NCI-H2227 (cell line): ENCODE results near the gene LITAFD.
A peak's percentile ranks its signal among the peaks of the same experiment; 100 is the strongest.

Source experiments
- DNase-seq: peaks from one replicate; lab custom pipeline; 2025; ENCODE audit not compliant: unreplicated experiment; lab: John Stamatoyannopoulos, UW

LITAFD gene

DNA sequence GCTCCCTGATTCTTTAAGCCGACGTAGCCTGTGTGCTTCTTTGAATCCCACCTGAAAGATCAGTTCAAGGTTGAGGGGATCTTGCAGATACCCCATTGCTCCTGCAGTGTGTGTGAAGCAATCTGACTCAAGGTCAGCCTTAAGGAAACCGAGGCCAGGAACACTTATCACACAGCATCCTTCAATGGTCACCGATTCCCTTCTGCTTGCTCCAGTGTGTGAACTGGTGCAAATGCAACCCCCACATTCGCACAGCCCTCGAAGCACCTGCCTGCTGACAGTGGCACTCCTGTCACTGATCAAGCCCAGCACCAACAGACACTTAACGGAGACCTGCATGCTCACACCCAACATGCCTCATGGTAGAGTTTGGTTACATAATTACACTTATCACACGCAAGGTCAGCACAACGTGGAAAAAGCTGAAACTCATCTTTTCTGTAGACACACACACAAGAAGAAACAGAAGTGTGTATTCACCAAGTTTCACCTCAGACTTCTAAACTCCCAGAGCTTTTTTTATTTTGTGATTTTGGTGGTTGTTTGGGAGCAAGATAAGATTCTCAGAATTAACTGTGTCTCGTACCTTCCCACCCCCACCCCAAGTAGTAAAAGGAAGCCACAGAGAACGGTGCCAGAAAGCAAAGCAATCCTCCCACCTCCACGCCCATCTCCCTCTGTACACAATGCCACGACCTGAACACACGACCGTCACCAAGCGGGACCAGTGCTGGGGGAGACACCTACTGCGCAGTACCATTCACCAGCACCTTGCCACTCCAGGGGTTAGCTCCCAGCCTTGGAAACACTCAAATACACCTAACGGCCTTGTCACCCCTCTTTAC is 37.2 kb downstream of the LITAFD start:
- no peak for DNase-seq

DNA sequence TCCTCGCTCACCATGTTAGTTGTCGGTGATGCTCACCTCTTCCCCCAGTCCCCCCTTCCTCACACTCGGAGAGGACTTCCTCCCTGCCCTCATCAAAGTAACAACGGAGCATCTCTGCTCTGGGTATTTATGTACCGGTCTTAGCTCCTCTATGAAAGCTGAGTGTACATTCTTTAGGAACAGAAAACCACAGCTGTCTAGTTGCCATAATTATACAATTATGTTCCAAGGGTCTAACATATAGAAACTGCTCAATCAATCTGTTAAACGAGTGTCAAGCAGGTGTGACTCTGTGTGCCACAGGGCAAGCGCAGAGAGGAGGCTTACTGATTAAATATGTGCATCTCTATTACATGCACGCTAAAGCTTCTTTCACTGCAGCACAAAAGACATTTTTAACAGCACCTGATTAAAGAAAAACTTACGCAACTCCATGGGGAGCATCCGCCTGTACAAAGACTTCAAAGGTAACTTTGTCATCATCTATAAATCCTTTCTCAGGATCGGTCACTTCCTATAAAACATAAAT is 37.8 kb downstream of the LITAFD start:
- DNase-seq, result no peak

DNA sequence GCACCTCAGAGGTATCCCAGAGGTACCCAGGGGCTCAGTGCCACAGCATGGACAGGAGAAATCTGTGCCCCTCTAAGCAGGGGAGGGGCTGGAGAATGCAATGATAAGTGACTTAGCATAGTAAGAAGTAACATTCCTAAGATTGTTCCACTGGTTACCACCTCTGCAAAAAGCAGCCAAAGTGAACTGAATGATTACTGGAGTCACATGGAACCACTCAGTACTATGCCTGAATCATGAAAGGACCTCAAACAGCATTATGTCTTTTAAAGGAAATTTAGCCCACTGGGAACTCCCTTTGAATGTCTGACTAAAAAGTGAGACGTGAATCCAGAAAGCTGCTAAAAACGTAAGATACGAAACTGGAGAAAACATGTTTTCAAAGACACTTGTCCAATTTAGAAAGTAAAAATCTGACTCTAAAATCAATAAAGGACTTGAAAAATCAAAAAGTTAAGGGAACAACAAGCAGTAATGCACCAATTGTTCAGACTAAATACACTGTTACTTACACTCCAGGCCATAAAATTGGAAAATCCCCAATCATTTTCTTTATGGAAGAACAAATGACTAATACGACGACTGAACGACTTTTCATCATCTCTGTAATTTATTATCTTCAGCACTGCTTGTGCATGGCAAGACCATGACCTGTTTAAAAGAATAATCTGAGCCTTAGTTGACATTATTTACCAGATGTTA is 38.6 kb downstream of the LITAFD start:
- no peak for DNase-seq

DNA sequence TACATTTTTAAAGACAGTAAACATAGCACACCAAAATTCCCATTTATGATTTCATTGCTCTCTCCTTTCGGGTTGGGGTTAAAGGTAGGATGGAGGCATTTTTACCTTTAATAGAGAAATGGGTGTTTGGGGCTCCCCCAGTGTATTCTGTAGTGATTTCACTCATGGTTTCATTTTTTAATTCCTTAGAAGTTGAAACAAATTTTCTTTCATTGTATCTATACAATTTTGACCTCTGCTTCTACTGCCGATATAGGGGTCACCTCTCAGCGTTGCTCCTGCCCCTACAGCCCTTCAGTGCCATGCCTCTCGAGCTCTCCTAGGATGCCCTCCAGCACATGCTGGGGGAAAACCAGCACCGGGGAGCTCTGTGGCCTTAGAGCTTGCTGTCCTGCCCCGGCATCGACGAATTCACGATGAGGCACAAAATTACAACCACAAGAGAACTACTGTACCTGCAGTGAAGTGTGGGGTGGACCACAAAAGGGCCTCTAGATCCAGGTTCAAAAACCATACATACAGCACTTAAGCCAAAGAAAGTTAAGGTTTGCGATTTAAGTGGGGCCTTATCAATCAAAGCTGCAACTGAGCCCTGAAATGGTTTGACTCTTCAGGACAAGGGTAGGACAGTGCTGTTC is 39.3 kb downstream of the LITAFD start:
- no peak for DNase-seq

DNA sequence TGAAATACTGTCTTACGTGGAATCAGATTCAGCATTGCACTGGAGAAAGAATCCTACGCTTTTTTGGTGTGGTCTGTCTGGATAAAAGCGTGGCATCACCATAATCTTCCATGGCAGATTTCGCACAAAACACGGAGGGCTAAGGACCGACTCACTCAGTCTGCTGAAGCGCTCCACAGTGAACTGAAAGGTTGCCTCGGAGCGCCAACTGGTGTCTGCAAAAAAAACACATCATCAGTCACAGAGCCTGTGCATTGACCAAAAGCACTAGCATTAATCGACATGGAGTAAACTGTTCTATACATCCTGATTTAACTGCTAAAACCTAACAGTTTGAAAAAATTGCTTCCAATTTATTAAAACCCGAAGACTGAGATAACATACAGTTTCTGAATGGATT is 41.0 kb downstream of the LITAFD start:
- DNase-seq, result no peak

DNA sequence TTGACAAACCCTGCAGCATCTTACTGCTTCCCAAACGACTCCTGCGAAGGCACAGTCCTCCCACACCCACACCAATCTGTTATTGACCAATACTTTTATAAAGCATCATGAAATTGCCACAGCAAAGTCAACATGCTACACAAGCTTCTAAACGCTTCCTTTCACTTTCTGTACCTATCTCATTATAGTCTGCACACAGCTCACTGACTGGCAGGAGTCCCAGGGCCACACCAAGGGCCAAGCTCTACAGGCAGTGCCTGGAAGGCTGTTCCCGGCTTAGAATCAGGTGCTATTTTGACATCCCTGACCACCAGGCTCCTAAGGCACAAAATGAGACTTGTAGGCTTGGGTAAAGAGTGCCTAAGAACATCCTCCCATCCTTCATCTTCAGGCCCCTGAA is 42.1 kb downstream of the LITAFD start:
- no peak for DNase-seq

DNA sequence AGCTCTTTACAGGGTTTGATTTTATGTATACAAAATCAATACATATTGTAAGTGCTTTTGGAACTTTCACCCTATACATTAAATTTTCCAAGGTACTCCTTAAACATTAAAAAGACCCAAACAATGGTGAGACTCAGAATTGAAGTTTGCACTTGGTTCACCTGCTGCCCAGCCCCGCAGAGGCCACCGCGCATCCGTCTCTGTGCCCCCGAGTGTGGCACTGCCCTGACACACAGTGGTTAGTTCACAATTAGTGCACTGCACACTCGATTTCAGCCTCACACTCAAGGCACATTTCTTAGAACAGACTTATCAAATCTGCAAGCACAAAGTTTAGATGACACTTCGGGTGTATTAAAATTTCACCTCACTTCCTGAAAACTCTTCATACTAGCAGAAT is 43.3 kb downstream of the LITAFD start:
- no peak for DNase-seq

DNA sequence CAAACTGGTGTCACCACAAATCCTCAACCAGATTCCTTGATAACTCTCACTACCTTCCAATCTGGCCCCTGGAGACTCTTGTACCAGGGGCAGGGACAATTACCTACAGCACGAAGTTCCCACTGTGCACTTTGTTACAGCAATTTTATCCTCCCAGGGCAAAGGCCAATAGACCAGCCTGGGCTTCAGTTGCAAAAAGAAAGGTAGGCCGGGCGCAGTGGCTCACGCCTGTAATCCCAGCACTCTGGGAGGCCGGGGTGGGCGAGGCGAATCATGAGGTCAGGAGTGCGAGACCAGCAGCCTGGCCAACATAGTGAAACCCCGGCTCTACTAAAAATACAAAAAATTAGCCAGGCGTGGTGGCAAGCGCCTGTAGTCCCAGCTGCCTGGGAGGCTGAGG is 44.7 kb downstream of the LITAFD start:
- no peak for DNase-seq

DNA sequence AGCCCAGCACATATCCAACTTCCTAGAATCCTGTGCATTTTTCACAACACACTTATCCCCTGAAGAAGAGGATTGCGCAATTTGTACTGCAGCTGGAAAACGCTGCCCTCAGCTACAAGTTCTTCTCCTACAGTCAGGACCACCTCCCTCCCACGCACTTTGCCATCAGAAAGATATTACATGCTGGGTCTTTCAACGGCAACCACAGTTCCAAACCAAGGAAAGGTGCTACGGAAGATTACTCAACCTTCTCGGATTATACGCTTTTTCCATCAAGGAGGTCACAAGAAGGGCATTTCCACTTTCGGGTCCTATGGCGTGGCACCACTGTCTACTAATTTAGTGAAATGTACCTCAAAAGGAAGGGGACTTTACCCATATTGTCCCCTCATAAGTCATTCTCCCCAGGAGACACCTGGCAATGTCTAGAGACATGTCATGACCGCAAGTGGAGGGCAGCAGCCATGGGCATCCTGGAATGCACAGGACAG is 46.4 kb downstream of the LITAFD start:
- no peak for DNase-seq

DNA sequence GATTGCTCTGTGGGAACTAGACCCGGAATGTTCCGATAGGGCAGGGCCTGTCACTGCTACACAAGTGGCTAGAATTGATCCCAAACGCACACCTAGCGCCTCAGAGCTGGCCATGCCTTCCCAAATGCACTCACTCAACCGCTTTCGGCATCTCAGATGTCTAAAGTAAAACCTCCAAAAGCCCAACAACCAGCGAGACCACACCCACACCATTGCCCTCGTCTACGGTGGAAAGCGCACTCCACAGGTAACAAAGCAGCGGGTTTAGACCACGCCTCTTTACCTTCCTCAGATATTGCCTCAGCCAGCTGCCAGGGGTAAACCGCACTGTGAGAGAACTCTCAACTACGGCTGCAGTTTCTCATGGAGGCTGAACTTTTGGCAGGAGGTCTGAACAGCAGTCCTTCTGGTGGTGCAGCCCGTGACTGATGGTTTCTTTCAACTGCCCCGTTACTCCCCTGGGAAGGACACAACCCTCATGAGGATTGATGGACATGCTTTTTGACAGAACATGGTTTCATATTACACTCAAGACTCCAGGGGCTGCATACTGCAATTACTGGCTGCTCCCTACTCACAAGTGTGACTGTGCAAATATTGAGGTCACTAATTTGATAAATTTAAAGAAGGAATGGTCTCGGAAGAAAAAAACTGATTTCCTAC is 47.1 kb downstream of the LITAFD start:
- peak; percentile 32 for DNase-seq

DNA sequence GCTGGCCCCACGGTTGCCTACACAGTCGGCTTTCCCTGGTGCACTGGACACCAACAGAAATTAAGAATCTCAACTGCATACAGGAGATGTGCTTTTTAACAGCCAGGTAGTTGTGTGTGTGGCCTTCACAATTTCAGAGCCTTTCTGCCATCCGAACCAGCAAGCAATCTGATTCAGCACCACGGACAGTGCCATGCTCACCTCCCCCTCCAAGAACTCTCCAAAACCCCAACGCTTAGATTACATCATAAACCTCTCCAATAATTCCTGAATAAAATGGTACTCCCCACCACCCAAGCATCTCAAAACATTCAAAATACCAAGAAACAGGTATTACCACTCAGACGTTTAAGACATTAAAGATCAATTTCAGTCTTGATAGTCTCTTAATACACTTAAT is 49.7 kb downstream of the LITAFD start:
- DNase-seq, result no peak

DNA sequence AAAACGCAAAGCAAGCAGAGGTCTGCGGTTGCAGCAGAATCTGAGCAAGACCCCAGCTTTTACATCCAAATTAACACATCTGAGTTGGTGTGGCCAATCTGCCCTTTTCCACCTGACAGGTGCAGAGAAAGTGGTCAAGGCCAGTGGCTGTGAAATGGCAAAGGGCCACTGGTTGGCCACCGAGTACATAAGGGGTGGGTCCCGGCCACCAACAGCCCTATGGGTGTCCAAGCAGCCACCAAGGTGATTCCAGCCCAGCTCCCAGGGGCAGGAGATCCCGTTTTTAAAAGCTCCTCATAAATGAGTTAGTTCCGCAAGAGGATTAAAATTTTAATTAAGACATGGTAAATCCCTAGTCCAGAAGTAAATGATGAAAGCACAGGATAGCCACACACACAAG is 52.5 kb downstream of the LITAFD start:
- no peak for DNase-seq
